Common myeloid progenitor, CD34-positive (primary cell): ENCODE data around the gene ALKBH5.
A peak's percentile ranks its signal among the peaks of the same experiment; 100 is the strongest.

Source experiments
- CTCF ChIA-PET: fragments of 350-600 bp; sonication (Branson Sonifier 250); formaldehyde crosslinking; loops from one replicate; lab custom pipeline; 2021; ENCODE audit warnings: antibody characterized with exemption; lab: Charles Lee
- POLR2A ChIA-PET: fragments of 350-600 bp; sonication (Branson Sonifier 250); formaldehyde crosslinking; loops from one replicate; lab custom pipeline; 2021; ENCODE audit warnings: antibody characterized with exemption; lab: Charles Lee
- DNase-seq, 3 donors: peaks; one replicate each; pipeline versions ENCODE4 v3.0.0 to v3.0.0-alpha.2; 2013
- H3K27ac ChIP-seq, 2 experiments: 1 replicate in 1 of 2; 2 replicates in 1 of 2; pipeline ENCODE4 v1.7.0; 2013; ENCODE audit warnings: inconsistent platforms in 2 of 2, low read length in 2 of 2, mild to moderate bottlenecking in 2 of 2, low read depth in 1 of 2, moderate library complexity in 1 of 2; ENCODE audit not compliant: severe bottlenecking in 2 of 2, insufficient read depth in 1 of 2, poor library complexity in 1 of 2
- H3K27me3 ChIP-seq, 5 experiments: replicated peaks in 2 of 5; 1 replicate in 3 of 5; 2 replicates in 2 of 5; pipeline versions ENCODE4 v1.6.1 to v1.7.0; 2013; ENCODE audit warnings: low read length in 4 of 5, mild to moderate bottlenecking in 2 of 5, moderate library complexity in 2 of 5, inconsistent platforms in 1 of 5; ENCODE audit not compliant: insufficient read depth in 5 of 5, control insufficient read depth in 4 of 5
- H3K36me3 ChIP-seq, 4 experiments: 1 replicate in 2 of 4; 2 replicates in 2 of 4; pipeline versions ENCODE4 v1.6.1 to v1.7.0; 2013; ENCODE audit warnings: low read length in 3 of 4, control low read depth in 1 of 4, mild to moderate bottlenecking in 1 of 4; ENCODE audit not compliant: control insufficient read depth in 4 of 4, insufficient read depth in 4 of 4
- H3K4me1 ChIP-seq, 4 experiments: 1 replicate in 3 of 4; 2 replicates in 1 of 4; pipeline versions ENCODE4 v1.6.1 to v1.7.1; 2013; ENCODE audit warnings: low read length in 3 of 4, mild to moderate bottlenecking in 3 of 4, control low read depth in 1 of 4, inconsistent platforms in 1 of 4, moderate library complexity in 1 of 4; ENCODE audit not compliant: control insufficient read depth in 4 of 4, insufficient read depth in 4 of 4; ENCODE audit errors: control extremely low read depth in 1 of 4
- H3K4me3 ChIP-seq, 7 experiments: 1 replicate in 4 of 7; 2 replicates in 3 of 7; pipeline versions ENCODE4 v1.5.1 to v1.7.0; 2013; ENCODE audit warnings: mild to moderate bottlenecking in 7 of 7, low read length in 6 of 7, moderate library complexity in 6 of 7, inconsistent platforms in 2 of 7, low read depth in 2 of 7, control low read depth in 1 of 7; ENCODE audit not compliant: insufficient read depth in 4 of 7, control insufficient read depth in 1 of 7; ENCODE audit errors: extremely low read depth in 1 of 7
- H3K9me3 ChIP-seq, 5 experiments: 1 replicate in 4 of 5; 2 replicates in 1 of 5; pipeline versions ENCODE4 v1.6.1 to v1.7.1; 2013; ENCODE audit warnings: low read length in 4 of 5, mild to moderate bottlenecking in 2 of 5, inconsistent platforms in 1 of 5, low read depth in 1 of 5, moderate library complexity in 1 of 5; ENCODE audit not compliant: control insufficient read depth in 4 of 5, insufficient read depth in 2 of 5; ENCODE audit errors: control extremely low read depth in 1 of 5
- WGBS: methylation state at CpG from one replicate; pipeline ENCODE4 v1.1.5; 2013; ENCODE audit not compliant: insufficient coverage; 5-methylcytosine and 5-hydroxymethylcytosine counted together

ALKBH5 gene

DNA sequence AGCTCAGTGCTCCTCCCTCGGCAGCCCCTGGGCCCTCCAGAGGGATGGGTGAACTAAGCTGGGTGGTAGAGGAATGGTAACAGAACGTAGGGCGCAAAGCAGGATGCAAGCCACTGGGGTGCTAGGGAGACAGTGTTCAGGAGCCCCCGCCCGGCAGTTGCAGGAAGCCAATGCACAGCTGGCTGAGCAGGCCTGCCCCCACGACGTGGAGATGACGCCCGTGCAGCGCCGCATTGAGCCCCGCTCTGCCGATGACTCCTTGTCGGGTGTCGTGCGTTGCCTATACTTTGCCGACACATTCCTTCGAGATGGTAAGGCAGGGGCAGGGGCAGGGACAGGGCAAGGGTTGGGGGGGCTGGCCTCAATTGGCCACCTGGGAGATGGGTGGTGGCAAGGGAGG, 54.7 kb downstream of the ALKBH5 start:
- H3K36me3 ChIP-seq = peaks cover 2 to 79% (median 30%) of the 10 kb centered on the region in 4 experiments
- no peaks in the 10 kb centered on the region for H3K27me3 ChIP-seq
- no peak for DNase-seq
- H3K4me1 ChIP-seq = peaks cover 0 to 7% (median 0%) of the 10 kb centered on the region in 4 experiments
- no peak overlapping the region for H3K4me3 ChIP-seq
- POLR2A ChIA-PET = no interaction called here
- no peaks in the 10 kb centered on the region for H3K9me3 ChIP-seq
- H3K27ac ChIP-seq = no peak overlapping the region
- CTCF ChIA-PET = interaction anchor here (1.4 kb wide), 1 partner anchor 9 kb away, joined by 4 read pairs; no protein-coding TSS in a partner anchor
- 99% methylated on average over 18 of the region's 18 CpGs for WGBS

DNA sequence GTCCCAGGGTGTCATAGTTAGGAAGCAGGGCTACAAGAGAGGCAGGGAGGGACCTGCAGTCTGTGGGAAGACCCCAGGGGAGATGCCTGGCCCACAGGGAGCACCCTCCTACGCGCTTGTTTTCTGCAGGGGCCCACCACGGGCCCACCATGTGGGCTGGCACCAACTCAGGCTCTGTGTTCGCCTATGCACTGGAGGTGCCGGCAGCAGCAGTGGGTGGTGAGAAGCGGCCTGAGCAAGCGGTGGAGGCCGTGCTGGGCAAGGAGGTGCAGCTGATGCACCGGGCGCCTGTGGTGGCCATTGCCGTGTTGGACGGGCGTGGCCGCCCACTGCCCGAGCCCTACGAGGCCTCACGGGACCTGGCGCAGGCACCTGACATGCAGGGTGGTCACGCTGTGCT, 56.8 kb downstream of the ALKBH5 start:
- CTCF ChIA-PET = no interaction called here
- Histone ChIP-seq H3K9me3 (no peaks in the 10 kb centered on the region), H3K27ac (no peak overlapping the region), H3K4me1 (peaks cover 0 to 7% (median 0%) of the 10 kb centered on the region in 4 experiments), H3K36me3 (peaks cover 2 to 73% (median 33%) of the 10 kb centered on the region in 4 experiments), H3K4me3 (no peak overlapping the region), H3K27me3 (no peaks in the 10 kb centered on the region)
- no peak for DNase-seq
- WGBS = 94% methylated on average over 18 of the region's 19 CpGs
- POLR2A ChIA-PET = no interaction called here

DNA sequence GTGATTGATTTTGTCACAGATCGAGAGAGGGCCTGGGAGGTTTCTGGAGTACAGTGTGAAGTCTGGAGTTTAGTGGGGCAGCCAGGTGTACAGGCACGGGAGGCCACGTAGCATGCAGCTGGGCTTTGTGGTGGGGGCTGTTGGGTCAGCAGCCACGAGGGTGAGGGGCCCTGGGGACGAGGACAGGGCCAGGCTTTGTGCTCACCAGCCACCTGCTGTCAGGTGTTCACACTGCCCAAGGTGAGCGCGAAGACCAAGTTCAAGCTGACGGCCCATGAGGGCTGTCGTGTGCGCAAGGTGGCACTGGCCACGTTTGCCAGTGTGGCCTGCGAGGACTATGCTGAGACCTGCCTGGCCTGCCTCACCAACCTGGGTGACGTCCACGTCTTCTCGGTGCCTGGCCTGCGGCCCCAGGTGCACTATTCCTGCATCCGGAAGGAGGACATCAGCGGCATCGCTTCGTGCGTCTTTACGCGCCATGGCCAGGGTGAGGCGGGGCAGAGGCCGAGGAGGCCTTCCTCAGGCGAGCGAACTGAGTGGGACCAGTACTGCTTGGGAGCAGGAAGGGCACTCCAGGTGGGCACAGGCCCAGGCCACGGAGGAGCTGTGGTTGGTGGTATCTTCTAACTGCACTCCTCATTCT, 57.7 kb downstream of the ALKBH5 start:
- Histone ChIP-seq H3K4me1 (no peaks in the 10 kb centered on the region), H3K27ac (no peak overlapping the region), H3K4me3 (no peak overlapping the region), H3K36me3 (peaks cover 3 to 75% (median 36%) of the 10 kb centered on the region in 4 experiments), H3K27me3 (no peaks in the 10 kb centered on the region), H3K9me3 (no peaks in the 10 kb centered on the region)
- 93% methylated on average over 28 of the region's 28 CpGs for WGBS
- CTCF ChIA-PET = no interaction called here
- POLR2A ChIA-PET = no interaction called here
- DNase-seq = no peak

DNA sequence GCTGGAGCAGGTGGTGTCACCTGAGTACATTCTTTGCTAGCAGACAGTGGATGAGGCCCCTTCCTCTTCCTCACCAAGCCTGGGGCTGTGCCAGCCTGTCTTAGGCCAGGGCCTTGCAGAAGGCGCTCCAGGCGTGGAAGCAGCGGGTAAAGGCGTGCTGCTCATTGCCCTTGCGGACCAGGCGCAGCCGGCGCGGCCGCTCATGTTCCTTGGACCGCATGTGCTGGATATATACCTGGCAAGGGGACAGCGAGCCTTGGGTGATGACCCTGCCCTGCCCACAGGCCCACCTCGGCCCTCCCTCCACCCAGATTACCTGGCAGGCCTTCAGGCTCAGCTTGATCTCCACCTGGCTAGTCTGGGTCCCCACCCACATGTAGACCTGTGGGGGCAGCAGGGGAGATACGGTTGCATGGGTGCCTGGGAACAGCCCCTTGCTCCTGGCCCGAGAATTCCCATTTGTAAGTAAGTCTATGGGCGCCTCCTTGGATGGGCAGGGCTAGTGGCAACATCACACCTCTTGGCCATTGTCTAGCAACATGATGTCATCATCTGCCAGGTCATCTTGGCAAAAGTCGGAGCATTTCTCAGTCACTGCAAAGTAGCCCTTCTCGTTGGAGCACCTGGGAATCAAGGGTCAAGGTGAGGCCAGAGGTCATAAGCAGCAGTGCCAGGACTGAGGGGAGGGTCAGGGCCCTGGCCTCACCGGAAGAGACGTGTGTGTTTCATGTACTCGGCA, 61.6 kb downstream of the ALKBH5 start:
- no peaks in the 10 kb centered on the region for H3K9me3 ChIP-seq
- WGBS = 93% methylated on average over 21 of the region's 21 CpGs
- no peak overlapping the region for H3K27ac ChIP-seq
- H3K4me1 ChIP-seq = no peaks in the 10 kb centered on the region
- H3K4me3 ChIP-seq = no peak overlapping the region
- no peak for DNase-seq
- H3K36me3 ChIP-seq = peaks cover 3 to 81% (median 53%) of the 10 kb centered on the region in 4 experiments
- ChIA-PET CTCF (no interaction called here), POLR2A (no interaction called here)
- H3K27me3 ChIP-seq = no peaks in the 10 kb centered on the region

DNA sequence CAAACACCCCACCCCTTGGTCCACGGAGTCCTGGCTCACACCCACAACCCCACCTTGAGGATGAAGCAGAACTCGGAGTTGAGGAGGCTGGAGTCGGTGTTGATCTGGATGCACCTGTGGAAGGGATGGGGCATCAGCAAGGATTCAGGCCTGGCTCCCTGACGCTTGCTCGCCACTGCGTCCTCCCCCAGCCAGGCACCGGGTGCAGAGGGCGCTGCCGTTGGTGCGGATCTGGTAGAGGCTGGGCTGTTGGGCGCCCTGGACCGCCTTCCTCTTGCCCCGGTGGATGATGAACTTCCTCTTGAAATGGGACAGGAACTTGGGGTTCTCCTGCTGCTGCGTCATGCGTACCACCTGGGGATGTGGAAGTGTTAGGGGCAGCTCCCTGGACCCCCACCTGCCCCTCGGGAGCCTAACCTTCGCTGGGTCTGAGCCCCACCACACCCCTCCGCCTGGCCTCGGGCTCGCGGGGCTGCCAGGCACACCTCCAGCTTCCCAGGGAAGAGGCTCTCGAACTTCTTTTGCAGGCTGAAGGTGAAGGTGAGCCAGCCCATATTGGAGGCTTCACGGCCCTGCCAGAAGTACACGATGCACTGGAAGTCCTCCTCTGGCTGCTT, 62.6 kb downstream of the ALKBH5 start:
- 94% methylated on average over 19 of the region's 24 CpGs for WGBS
- POLR2A ChIA-PET = interaction anchor here (0.6 kb wide), 1 partner anchor 10 kb away, joined by 3 read pairs; no protein-coding TSS in a partner anchor
- Histone ChIP-seq H3K4me1 (no peaks in the 10 kb centered on the region), H3K4me3 (no peak overlapping the region), H3K27ac (no peak overlapping the region), H3K36me3 (peaks cover 3 to 84% (median 58%) of the 10 kb centered on the region in 4 experiments), H3K9me3 (no peaks in the 10 kb centered on the region), H3K27me3 (no peaks in the 10 kb centered on the region)
- DNase-seq = no peak
- CTCF ChIA-PET = no interaction called here

DNA sequence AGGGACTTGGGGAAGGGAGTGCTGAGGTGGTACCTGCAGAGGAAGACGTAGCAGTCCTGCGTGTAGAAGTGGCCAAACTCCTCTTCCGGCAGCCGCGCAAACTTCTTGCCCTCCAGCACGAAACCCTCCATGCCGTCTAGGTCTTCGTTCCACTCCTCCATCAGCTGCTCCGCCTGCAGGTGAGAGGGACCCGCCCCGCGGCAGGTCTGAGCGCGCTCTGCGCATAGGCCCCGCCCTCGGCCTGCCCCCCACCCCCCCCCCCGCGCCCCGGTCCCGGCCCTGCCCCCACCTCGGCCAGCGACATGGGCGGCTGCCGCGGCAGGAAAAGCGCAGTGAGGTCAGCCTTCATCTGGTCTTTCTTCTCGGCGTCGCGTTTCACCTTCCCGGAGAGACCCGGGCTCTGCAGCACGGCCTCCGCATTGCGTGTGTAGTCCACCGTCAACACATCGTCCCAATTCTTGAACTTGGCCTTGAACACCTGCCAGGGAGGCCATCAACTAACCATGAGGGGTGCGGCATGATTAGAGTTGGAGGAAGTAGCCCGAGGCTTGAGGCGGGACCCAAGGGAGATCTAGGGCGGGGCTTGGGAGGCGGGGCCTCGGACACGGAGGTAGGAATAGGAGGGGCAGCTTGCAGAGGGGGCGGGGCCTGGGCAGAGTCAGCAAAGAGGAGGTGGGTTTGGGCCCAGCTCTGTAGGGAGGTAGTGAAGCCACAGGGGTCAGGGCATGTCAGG, 63.4 kb downstream of the ALKBH5 start:
- Histone ChIP-seq H3K4me3 (no peak overlapping the region), H3K36me3 (peaks cover 3 to 84% (median 55%) of the 10 kb centered on the region in 4 experiments), H3K27ac (no peak overlapping the region), H3K4me1 (no peaks in the 10 kb centered on the region), H3K9me3 (no peaks in the 10 kb centered on the region), H3K27me3 (no peaks in the 10 kb centered on the region)
- ChIA-PET POLR2A (interaction anchor here (0.6 kb wide), 1 partner anchor 11 kb away, joined by 3 read pairs; no protein-coding TSS in a partner anchor), CTCF (interaction anchor here (0.7 to 2.0 kb wide), 5 partner anchors 9 to 81 kb away, joined by 3 to 7 read pairs (median 4); no protein-coding TSS in a partner anchor)
- DNase-seq = peak in 2 of 3 donors; percentile 21 to 50
- 88% methylated on average over 29 of the region's 46 CpGs for WGBS
